GM19193 (cell line): ENCODE data around the gene PITX1.

Experiments
- POLR2A ChIP-seq: IDR thresholded peaks from 4 replicates; pipeline ENCODE4 v1.6.1; 2011; ENCODE audit not compliant: insufficient read depth, insufficient read length; ENCODE audit errors: extremely low read depth

The PITX1 gene

DNA sequence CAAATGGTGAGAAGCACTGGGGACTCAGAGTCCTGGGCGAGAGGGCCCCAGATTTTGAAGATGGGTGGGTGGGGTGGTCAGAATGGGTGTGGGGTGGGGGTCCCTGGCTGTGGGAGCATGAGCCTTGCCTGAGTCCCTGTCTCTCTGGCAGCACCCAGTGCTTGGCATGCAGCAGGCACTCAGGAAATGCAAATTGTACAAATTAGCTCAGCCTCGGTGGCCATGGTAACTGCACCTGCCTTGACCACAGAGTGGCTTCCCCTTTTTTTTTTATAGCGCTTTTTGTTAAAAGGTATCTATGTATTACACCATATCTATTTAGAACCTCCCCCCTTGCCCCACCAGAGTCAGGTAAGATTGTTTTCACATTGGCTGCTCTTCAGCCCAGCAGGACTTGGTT is 19.2 kb upstream of the PITX1 start:
- no peak for TF ChIP-seq POLR2A

DNA sequence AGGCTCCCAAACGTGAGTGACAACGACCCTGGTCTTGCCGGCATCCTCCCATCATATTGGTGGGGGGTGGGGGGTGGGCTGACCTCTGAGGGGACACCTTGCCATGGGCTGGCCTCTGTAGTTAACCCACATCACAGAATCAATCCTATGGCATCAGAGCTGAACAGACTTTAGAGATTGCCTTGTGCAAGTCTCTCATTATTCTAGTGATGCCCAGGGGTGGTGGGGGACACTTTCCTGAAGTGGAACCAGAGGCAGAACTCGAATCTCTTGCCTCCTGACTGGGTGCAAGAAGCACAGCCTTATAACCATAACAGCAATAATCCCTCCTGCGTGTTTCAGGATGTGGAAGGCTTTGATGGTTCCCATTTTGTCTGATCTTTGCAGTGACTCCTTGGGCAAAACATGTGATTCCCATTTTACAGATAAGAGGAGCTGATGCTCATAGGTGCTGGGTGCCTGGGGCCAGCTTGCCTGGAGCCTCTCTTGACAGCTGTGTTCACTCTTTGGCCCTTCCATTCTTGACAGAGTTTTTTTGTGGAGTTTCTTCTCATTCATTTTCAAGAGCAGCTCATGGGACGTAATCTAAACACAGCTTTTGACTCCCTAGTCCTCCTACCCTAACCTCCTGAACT is 18.6 kb upstream of the PITX1 start:
- no peak for TF ChIP-seq POLR2A

- TF ChIP-seq POLR2A: no peak
Measured at GRCh38 chr5:135051872-135052271, 17.8 kb upstream of the PITX1 start.

DNA sequence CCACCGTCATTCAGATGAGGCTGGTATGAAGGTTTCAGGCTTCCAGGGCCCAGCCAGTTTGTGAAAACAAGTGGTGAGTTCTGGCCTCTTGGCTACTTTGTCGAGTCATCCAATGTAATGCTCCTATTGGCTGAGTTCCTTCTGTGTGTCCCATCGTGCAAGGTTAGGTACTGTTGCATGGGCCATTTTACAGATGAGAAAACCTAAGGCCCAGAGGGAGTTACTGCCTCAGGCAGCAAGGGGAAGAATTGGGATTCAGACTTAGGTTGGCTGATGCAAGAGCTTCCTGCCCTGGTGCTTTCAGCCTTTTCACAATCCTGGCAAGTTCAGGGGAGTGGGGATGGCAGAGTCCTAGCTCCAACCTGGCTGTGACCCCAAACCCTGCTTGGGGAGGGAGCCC is 17.4 kb upstream of the PITX1 start:
- no peak for TF ChIP-seq POLR2A

- no peak for TF ChIP-seq POLR2A
Measured at GRCh38 chr5:135050244-135050767, 16.3 kb upstream of the PITX1 start.

DNA sequence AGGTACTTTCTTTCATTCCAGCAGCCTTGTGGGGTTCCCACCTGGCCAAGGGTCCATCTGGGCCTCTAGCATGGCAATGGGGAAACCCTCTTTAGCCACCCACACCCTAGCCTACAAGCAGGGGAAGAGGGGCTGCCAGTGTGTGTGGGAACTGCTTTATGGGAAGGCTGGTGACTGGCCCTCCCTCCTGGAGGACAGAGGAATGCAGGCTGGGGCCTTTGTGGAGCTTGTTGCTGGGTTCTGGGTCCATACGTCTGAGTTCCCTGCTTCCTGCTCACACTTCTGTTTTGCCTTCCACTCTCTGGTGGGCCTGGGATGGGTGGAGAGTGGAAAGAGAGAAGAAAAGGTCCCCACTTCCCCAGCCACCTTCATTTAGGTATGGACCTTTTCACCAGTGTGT is 14.9 kb upstream of the PITX1 start:
- TF ChIP-seq POLR2A: no peak

DNA sequence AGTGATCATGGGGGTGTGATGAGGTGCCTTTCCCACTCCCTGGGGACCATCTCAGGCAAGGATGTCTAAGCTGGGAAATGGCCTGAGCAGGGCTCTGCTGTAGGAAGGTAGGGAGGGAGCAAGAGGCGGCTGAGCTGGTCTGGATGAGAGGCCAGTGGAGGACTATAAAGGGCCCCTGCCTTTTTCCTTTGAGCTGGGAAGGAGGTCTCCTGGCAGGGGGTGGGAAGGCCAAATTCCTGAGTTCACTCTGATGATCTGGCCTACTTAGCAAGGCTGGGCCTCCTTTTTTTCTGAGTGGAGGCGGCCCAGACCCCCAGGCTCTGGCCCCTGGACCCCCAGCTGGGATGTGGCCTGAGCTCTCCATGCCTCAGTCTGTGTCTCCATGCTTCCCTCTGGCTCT is 14.3 kb upstream of the PITX1 start:
- TF ChIP-seq POLR2A: no peak

GRCh38 chr5:135047347-135047695 is 13.3 kb upstream of the PITX1 start:
- no peak for TF ChIP-seq POLR2A

- no peak for TF ChIP-seq POLR2A
Measured at GRCh38 chr5:135046661-135047346, 12.8 kb upstream of the PITX1 start.

DNA sequence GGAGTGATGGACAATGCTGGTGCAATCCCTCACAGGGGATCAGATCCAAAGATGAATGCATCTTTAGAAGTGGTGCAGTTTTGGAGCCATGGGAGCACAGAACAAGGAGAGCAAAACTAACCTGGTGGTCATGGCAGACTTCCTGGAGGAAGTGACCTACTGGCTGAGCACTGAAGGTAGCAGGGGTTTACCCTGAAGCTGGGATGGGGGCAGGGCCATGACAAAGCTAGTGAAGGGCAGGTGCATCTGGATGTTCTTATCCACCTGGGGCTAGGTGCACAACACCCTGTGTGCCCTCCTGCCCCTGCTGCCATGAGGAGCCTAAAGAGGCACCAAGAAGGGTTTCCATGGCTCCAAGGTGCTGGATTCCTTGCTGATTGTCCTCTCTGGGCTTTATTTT is 11.5 kb upstream of the PITX1 start:
- TF ChIP-seq POLR2A: no peak

DNA sequence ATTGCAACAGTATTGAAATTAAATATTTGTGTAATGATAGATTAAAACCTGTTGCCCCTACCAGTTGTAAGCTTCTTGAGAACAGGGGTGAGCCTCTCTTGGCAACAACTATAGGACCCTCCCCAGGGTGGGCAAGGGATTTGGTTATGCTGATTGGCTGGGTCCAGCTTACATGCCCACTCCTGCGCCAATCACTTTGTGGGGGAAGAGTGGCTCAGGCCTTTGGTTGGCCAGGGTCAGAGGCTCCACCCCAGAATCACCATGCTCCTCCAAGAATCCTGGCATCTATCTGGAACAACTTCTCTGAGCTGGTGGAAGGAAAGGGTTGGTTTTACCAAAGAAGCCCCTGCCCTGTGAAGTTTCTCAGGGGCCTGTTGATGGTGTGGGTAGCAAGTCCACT is 8.6 kb upstream of the PITX1 start:
- no peak for TF ChIP-seq POLR2A

- TF ChIP-seq POLR2A: no peak
Measured at GRCh38 chr5:135041726-135042125, 7.7 kb upstream of the PITX1 start.

DNA sequence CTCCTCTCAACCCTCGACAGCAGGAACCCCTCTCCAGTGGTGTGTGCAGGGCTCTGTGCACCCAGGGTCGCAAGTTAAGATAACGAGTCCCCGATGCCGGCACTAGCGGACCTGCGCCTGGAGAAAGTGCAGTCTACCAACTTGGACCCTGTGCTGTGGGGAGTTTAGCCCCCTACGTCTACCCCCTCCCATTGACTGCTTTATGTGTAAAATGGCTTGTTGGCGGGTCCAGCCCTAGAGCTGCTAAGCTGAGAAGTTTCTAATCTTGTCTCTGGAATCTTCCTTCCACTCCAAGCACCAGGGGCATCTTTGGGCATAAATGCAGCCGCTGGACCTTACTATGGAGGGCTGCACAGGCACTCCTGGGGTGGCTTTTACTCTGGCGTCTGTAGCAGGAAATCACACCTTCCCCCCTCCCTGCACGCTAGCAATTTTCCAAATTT is 7.1 kb upstream of the PITX1 start:
- TF ChIP-seq POLR2A: no peak

GRCh38 chr5:135040333-135041144 is 6.5 kb upstream of the PITX1 start:
- TF ChIP-seq POLR2A: no peak

DNA sequence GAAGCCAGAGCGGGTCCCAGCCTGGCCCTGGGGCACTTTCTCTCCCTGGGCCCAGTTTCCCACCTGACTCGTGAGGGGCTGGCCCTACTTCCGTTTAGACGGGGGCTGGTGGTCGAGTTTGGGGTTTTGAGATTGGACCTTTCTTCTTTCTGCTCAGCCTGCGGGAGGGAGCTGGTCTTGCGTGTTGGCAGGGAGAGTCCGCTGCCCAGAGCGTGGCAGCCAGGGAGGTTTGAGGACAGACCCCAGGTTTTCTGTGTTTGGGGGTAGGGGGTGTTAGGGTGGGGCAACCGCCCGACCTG is 6.0 kb upstream of the PITX1 start:
- TF ChIP-seq POLR2A: no peak
